Stimulated activated CD8-positive, alpha-beta memory T cell treated with anti-CD3 and anti-CD28 coated beads, Interleukin-7, amount 100 ng/mL, for 48 hours (primary cell): ENCODE measurements around the gene CYP27A1.

Experiments
- DNase-seq, 2 donors: peaks; one replicate each; pipeline ENCODE4 v3.0.0-alpha.2; 2020; ENCODE audit warnings: low read depth in 1 of 2; ENCODE audit errors: extremely low read depth in 1 of 2

Gene CYP27A1

DNA sequence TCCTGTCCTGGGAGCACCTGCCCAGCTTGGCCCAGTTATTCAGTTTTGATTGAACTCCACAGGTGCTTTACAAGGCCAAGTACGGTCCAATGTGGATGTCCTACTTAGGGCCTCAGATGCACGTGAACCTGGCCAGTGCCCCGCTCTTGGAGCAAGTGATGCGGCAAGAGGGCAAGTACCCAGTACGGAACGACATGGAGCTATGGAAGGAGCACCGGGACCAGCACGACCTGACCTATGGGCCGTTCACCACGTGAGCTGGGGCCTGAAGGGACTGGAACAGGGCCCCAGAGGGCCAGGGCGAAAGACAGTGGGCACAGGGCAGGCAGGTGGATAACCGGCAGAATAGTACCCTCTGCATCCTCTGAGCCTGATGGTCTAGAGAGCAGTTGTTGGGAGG lies 27.6 kb downstream of the CYP27A1 start:
- DNase-seq = no peak

DNA sequence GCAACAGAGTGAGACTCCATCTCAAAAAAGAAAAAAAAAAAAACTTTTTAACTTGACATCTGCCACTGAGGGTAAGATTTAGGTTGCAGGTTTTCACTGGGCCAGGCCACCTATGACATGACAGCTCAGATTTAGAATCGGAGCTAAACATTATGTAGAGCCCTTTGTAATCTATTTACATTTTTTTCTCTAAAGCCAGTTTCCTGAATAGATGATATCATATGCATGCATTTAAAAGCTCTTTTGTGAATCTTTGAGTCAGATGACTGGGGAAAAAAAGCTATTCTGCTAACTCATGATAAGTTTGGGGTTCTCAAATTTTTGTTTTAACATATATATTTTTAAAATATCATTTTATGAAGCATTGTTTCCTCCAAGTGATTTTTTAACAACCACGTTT lies 28.3 kb downstream of the CYP27A1 start:
- no peak for DNase-seq

DNA sequence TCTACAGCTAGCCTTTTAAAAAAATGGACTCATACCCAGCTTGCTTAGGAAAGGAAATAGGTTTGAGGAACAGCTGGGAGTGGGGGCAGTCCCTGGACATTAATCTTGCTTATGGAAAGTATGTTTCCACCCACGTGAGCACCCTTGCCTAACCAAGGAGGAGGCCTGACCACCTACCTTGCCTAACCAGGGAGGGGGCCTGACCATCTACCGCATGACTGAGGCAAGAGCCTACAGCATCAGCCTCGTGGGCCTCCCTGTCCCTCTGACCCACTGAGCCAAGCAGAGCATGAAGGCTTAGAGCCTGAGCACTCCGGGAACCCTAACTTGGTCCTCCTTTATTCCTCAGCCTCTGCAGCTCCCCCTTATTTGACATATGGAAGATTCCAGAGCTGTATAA lies 29.4 kb downstream of the CYP27A1 start:
- no peak for DNase-seq

DNA sequence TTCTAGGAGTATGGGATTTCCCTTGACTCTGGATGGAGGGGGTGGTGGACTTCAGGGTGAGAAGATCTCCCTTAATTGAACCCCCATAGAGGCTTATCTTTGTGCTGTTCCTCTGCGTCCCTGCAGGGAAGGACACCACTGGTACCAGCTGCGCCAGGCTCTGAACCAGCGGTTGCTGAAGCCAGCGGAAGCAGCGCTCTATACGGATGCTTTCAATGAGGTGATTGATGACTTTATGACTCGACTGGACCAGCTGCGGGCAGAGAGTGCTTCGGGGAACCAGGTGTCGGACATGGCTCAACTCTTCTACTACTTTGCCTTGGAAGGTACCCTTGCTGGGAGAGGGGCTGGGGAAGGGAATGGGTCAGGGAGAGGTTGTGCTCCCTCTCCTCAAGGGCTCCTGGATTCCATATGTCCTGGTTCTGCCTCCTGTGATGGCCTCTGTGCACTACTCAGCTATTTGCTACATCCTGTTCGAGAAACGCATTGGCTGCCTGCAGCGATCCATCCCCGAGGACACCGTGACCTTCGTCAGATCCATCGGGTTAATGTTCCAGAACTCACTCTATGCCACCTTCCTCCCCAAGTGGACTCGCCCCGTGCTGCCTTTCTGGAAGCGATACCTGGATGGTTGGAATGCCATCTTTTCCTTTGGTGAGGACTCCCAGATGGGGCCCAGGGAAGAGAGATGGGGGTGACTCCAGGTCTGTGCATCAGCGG lies 30.3 kb downstream of the CYP27A1 start:
- no peak for DNase-seq

DNA sequence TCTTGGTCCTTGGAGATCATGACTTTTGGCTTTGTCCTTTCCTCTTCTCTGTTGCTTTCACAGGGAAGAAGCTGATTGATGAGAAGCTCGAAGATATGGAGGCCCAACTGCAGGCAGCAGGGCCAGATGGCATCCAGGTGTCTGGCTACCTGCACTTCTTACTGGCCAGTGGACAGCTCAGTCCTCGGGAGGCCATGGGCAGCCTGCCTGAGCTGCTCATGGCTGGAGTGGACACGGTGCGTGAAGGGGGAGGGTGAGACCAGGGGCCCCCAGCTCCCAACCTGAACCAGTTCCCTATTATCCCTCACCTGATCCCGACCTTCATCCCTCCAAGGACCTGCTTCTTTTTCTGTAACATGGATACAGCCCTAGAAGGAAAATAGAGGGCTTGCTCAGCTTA lies 30.9 kb downstream of the CYP27A1 start:
- no peak for DNase-seq

DNA sequence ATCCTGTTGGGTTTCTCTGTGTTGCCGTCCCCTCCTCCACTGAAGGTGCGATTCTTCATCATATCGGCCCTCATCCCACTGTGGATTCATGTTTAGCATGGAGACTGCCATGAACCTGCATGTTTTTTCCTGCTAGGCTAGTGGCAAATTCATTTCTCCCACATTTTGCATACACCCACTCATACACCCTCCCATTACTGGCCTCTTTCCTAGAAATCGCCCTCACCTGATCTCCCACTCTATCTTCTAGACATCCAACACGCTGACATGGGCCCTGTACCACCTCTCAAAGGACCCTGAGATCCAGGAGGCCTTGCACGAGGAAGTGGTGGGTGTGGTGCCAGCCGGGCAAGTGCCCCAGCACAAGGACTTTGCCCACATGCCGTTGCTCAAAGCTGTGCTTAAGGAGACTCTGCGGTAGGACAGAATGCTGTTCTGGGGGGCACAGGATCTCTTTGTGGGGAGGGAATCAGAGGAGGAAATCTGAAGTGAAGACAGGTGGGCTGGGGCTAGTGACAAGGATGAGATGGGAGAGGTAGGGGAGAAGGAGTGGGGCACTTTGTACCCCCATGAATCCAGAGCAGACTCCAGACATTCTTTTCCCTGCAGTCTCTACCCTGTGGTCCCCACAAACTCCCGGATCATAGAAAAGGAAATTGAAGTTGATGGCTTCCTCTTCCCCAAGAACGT lies 32.0 kb downstream of the CYP27A1 start:
- no peak for DNase-seq

DNA sequence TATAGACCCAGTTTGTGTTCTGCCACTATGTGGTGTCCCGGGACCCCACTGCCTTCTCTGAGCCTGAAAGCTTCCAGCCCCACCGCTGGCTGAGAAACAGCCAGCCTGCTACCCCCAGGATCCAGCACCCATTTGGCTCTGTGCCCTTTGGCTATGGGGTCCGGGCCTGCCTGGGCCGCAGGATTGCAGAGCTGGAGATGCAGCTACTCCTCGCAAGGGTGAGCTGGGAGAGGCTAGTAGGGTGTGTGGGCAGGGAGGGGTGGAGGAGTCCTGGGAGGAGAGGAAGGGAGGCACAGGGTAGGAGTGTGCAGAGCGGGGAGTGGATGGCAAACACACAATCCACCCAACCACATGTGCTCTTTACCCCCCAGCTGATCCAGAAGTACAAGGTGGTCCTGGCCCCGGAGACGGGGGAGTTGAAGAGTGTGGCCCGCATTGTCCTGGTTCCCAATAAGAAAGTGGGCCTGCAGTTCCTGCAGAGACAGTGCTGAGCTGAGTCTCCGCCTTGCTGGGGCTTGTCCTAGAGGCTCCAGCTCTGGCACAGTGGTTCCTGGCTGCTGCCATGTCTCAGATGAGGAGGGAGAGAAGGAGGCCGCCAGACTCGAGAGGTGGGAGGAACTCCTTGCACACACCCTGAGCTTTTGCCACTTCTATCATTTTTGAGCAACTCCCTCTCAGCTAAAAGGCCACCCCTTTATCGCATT lies 32.7 kb downstream of the CYP27A1 start:
- DNase-seq = no peak

DNA sequence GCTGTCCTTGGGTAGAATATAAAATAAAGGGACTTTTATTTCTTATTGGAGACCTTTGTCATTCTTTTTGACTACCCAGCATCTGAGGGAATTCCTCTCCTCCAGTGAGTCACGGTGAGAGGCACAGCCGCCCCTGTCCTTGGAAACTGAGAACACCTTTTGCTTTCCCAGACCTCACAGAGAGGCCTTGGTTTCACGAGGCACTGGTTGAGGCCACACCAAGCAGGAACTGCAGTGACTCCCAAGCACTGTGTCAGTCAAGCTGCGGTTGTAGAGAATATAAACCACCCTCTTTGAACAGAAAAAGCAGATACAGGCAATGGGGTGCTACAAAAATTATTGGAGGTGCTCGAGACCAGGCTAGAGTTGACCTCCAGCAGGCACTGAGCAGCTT lies 33.3 kb downstream of the CYP27A1 start:
- DNase-seq = no peak

DNA sequence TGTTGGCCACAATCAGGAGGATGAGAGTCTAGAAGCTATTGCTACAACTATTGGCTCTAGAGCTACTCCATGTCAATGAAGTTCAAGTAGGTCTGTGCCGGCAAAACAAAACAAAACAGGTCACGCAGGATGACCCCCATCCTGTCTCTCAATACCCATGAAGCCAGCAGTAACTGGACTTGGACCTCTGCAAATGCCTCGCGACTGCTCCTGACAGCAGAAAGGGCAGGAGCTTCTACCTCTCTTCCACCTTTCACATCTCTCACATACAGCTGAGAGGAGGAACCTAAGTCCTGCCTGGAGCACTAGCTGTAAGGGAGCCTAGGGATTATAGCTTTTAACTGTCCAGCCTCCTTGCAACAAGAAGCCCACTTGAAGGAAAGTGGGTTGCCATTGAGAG lies 33.7 kb downstream of the CYP27A1 start:
- DNase-seq = no peak

DNA sequence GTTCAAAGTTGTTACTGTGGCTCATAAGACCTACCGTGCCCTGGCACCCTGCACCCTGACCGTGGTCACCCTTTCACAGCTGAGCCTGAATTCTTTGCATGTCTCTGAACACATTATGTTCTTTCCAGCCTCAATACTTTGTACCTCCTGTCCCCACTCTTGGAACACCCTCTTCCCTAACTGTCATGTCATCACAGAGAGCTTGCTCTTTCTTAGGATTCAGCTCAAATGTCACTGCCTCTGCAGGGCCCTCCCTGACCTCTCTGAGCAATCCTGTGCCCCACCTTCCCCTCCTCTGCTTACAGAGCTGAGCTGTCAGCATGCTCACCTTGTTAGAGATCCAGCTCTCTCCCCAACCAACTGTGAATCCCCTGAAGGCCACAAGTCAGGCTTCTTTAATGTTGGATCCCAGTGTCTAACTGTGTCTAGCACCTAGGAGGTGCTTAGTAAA lies 34.6 kb downstream of the CYP27A1 start:
- DNase-seq = no peak

DNA sequence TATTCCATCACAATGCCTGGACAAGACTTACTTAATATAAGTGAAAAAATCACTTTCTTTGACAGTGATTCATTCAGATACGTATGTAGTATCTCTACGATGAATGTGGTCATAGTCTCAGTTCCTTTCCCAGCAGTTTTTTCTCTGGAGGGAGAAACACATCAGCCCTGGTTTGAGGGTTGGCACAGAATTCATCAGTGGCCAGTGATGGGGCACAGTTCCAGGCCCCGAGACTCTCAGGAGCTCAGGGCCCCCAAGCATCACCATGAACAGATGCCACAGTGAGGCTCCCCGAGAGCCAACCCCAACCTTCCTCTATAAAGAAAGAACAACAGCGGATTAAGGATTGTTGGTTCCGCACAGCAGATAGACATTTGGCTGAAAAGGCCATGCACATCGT lies 37.1 kb downstream of the CYP27A1 start:
- DNase-seq = no peak

DNA sequence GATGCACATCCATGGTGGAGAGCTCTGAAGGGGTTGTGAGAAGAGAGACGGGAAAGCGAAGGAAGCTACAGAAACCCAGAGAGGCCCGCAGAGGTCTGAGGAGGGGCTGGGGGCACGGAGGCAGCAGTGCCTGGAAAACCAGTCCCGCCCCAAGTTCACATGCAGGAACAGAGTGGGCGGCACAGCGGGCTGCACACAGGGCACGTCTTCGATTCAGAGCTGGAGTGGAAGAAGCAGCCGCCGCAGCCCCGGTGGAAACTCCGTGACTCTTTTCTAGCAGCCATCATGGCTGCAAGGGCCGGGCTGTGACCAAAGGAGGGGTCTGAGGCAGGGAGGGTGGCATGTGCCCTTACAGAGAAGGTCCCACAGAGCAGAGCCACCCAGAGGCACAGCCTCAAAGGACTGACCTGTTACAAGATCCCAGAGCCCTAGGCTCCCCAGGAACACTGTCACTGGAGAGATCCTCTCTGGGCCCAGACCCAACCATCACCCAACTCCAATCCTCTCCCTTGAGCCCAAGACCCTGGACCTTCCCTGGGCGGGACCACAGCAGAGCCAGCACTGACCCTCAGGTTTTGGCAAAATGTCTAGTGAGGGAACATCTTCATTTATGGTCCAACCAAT lies 38.9 kb downstream of the CYP27A1 start:
- no peak for DNase-seq

DNA sequence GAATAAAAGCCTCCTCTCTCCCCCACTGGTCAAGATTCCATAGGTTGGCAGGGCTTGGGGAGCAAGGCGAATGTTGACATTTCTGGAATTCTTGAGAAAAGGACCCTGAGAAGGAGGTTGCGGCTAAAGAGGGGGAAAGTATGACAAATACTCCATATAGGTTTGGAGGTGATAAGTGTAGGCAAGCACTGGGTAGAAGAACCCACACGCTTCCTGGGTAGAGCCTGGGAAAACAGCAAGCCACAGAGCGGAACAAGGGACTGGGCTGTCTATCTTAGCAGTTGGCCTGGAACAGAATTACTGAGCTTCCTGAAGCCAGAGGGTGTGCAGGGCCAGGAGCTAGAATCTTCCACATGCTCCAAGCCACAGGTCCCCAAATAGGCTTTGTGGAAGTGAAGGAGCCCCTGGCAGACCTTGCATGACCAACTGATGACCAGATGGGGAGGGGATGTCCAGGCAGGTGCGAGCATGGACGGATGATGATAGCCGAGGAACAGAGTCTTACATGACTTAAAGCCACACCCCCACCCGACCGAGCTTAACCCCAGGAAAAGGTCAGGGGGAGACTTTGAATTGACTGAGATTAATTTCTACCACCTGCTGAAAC lies 39.8 kb downstream of the CYP27A1 start:
- no peak for DNase-seq

DNA sequence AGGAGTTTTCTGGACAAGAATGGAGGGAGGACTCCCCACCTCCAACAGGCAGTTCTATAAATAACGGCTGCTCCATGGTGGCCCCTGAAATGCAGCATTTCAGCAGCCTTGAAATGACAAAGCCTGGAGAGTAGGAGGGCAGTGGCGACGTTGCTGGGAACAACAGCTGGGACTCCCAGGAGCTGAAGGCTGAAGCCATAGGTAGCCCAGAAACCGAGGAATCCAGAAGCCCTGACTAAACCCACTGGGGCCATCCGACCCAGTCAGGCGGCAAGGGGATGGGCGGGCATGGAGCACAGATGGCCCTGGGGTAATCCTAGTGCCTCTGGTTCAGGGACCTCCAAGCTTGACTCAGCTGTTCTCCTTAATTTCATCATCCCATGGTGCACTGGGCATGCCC lies 40.7 kb downstream of the CYP27A1 start:
- DNase-seq = no peak

DNA sequence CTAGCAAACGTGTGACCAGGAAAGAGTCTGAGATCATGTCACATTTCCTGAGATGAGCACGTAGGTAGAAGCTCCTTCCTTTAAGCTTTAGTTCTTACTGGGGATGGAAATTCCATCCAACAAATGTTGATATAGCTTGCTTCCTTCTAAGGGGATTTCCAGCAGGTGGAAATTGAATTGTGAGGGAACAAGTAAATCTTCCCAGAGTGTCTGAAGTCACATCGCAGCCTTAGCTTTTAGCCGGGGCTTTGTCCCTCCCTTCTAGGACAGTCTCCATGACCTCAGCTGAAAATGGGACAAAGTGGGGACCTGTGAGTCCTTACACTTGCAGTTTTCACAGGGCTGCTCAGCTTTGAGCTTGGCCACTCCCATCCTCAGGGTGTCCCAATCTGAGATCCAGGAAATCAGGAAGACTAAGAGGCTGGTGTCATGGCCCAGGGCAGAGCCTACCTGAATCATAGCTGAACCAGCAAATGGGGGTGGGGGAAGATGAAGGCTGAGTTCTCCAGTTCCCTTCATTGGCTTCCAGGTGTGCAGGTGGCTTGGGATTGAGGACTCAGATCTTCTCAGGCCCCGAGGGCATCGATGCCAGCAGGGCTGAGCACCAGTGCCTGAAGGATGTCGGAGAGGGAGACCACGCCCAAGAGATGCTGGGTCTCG lies 41.4 kb downstream of the CYP27A1 start:
- no peak for DNase-seq

DNA sequence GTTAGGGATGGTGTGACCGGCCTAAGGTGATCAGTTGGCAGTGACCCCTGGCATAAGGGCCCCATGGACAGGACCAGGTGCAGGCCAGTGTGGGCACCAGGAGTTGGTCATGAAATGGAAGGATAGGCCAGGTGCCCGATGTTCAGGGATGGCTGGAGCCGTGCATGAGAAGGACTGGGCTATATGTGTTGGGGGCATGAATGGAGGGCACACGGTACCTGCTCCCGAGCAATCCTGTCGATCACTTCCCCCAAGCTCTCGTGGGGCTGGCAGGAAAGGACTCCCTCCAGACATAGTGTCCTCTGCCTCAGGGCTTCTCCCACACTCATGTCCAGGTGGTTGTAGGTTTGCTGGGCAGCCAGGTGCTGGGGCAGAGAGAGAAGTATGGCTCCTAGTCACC lies 42.1 kb downstream of the CYP27A1 start:
- DNase-seq = no peak

DNA sequence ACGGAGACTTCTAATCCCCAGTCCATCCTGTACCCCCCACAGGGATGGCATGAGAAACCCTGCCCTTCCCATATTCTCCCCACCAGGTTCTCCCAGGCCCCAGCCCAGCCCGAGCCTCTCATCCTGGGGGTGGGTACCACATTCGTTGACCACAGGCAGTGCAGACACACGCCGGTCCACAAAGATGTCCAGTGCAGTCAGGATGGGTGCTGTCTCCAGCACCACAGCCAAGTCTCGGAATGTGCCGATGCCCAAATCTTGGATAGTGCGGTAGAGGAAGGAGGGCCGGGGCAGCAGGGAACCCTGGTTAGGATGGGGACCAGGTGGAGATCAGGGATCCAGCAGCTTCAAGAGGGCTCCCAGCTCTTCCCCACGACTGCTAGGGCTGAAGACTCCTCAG lies 44.8 kb downstream of the CYP27A1 start:
- DNase-seq = no peak

DNA sequence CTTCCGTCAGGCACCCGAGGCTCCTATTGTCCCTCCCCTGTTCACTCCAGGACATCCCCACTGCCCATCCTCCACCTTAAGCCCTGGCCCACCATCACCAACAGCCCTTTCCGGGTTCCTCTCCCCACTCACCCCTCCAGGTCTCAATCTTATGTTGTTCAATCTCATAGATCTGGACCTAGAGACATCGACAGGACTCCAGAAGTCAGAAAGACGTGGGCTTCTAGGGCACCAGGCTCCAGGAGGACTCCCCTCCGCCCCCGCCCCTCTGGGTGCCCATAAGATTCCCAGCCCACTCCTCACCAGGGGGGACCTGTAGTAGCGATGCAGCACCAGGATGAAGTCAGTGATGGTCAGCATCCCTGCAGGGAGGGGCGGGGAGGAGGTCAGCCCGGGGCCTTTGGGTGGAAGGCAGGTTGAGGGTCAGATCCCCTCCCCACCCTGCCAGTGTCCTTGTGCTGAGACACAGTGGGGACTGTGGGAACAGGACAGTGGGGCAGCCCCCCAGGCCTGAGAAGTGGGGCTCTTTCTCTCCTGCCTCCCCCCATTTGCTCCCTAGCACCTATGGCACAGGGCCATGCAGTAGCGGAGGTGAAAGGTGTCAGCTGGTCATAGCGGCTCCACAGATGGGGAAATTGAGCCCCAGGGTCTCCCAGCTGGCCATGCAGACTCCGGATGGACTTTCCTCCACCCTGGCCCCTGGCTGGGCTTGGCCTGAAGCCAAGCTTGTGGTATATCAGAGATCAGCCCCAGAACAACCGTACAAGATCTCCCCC lies 45.9 kb downstream of the CYP27A1 start:
- no peak for DNase-seq

DNA sequence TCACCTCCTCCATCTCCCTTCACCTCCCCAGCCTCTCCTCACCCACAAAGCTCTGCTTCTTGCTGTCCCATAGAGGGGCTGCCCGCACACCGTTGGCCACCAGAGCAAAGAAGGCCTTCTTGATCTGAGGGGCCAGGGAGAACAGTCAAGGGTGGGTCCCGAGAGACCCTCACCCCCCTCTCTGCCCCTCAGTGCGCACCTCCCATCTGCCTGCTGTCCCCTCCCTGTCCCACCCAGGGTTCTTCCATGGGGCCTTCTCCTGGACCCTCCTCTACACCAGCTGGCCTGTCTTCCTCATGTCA lies 46.5 kb downstream of the CYP27A1 start:
- no peak for DNase-seq

DNA sequence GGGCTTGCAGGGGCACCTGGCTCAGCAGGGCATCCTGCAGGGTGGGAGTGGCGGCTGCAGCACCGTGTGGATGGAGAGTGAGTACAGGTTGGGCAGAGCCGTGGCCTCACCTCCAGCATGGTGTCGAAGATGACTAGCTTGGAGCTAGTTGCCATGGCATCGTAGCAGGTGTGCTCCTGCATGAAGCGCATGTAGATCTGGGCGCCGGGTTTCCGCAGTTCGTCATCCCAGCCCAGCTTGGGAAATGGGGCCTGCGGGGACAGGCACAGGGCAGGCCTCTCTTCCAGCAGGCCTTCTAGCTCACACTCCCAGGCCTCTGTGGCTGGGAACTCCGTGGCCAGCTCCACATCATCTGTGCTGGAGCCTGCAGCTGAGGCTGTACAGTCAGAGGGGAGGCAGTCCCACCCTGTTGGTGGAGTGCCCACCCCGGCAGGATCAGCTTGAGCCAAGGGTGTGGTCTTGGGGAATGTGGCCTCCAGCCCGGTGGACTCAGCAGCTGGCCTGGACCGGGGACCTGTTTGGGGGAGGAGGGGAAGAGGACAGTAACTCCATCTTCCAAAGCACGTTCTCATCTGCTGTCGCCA lies 48.0 kb downstream of the CYP27A1 start:
- no peak for DNase-seq
